A204.1 (cell line): Measurements from ENCODE around the gene PHKA1.
"Not testable (repeated sequence)": the region's sequence is repeated elsewhere in the genome, so short reads cannot be mapped to it uniquely, and the experiment has no call there.

Experiments used
- FAIRE-seq: peaks from 2 replicates; lab custom pipeline; 2012; peaks lifted over from hg19 to GRCh38; lab: Jason Lieb, UNC

PHKA1 gene

DNA sequence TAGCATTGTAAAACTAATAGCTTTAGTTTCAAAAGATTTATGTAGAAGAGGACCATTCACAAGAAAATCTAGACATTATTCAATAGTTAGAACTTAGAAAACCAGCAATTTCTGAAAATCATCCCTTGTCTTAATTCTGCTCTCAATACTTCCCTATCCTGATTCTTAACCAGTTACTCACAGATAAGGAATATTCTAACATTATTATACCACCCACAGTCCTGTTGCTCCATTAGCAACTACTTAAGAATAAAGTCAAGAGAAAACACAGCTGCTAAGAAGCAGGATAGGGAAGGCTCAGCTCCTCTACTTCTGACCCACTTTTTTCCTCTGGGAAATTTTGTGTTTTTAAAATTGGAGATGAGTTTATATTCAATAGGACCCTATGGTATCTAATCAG lies 47.7 kb downstream of the PHKA1 start:
- no peak for FAIRE-seq

- no peak for FAIRE-seq
Observed at GRCh38 chrX:72663737-72664136, 50.4 kb downstream of the PHKA1 start.

- no peak for FAIRE-seq
Observed at GRCh38 chrX:72662020-72662747, 51.9 kb downstream of the PHKA1 start.

- FAIRE-seq: no peak
Observed at GRCh38 chrX:72659723-72660122, 54.4 kb downstream of the PHKA1 start.

GRCh38 chrX:72652082-72652481 lies 62.0 kb downstream of the PHKA1 start:
- FAIRE-seq: no peak

DNA sequence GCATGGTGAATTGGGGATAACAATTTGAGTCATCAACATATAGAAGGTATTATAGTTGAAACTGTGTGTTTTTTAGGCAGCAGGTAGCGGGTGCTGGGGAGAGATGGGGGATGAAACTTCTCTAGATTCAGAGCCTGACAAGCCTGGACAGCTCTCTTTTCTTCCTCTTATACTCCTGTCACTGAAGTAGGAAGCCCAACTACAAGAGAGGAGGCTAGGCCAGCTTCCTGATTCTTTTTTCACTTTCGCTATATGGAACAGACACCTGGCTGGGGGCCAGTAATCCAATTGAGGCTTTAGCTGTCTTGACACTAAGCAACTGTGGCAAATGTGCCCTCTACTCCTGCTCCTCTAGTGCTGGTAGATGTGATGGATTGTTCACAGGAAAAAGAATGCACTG lies 69.2 kb downstream of the PHKA1 start:
- no peak for FAIRE-seq

DNA sequence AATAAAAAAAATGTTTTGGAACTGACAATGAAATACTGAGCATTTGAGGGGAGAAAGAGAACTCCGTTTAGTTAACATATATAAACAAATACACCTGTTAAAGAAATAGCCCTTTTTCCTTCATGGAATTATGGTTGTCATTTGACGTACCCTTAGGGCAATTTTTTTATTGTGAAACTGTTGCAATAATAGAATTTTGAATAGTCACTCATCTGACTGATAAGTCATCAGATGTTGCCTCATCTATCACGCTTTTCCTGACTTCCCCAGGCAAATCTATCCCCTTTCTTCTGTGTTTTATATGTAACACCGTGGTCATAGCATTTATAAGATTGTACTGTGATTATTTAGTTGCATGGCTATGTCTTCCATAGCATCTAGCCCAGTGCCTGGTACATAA lies 72.5 kb downstream of the PHKA1 start:
- no peak for FAIRE-seq

DNA sequence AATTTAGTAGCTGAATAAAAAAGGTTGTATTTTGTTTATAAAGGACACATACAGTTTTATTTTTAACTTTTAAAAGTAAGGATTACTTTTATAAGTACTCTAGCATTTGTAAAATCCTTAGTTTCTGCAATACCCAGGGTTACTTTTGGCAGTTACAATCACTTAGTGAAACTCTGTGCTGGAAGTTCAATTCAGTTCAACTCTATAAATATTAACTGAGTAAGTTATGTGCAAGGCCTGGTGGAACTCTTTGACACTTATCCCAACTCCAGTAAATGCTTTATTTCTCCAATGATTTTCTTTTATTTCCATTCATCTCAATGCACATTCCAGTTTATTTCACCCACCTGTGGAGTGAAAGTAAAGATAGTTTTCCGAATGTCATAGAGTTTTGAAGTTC lies 78.2 kb downstream of the PHKA1 start:
- no peak for FAIRE-seq

GRCh38 chrX:72634331-72634730 lies 79.8 kb downstream of the PHKA1 start:
- no peak for FAIRE-seq

DNA sequence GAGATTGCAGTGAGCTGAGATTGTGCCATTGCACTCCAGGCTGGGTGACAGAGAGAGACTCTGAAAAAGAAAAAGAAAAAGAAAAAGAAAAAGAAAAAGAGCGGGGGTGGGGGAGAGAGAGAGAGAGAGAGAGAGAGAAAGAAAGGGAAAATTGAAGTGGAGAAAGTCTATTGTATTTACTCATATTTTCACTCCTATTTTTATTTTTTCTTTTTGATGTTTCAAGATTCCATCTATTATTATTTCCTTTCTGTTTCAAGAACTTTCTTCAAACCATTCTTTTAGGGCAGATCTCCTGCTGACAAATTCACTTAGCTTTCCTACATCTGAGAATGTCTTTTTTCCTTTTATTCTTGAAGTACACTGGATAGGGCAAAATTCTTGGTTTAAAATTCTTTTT lies 83.9 kb downstream of the PHKA1 start:
- FAIRE-seq: no peak

- FAIRE-seq: no peak
Observed at GRCh38 chrX:72624194-72624593, 89.9 kb downstream of the PHKA1 start.

GRCh38 chrX:72621625-72622485 lies 92.3 kb downstream of the PHKA1 start:
- no peak for FAIRE-seq

GRCh38 chrX:72621163-72621562 lies 92.9 kb downstream of the PHKA1 start:
- FAIRE-seq: no peak

DNA sequence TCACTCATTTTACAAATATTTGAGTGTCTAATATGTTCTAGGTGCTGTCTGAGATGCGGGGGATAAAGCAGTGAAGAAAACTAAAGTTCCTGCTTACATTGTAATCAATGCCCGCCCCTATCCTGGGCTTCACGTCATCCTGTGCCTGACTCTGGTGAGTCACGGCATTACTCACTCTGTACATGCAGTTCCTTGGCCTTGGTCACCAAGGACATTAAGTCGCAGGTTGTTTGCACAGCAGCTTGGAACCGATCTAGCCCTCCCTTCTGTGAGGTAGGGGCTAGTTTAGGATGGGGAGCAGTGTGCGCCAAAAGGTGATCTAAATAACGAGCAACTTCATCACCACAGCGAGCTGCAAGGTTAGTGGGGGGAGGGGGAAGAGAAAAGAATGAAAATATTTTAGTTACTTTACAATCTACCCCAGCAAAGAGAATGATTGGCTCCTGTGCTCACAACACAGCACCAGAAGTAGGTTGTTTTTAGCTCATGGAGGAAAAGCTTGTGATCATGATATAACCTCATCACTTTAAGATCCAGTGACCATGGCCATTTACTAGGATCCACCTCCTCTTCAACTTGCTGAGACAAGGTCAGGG lies 93.5 kb downstream of the PHKA1 start:
- FAIRE-seq: no peak

GRCh38 chrX:72609313-72609712 lies 104.8 kb downstream of the PHKA1 start:
- no peak for FAIRE-seq

- no peak for FAIRE-seq
Observed at GRCh38 chrX:72604705-72605104, 109.4 kb downstream of the PHKA1 start.

DNA sequence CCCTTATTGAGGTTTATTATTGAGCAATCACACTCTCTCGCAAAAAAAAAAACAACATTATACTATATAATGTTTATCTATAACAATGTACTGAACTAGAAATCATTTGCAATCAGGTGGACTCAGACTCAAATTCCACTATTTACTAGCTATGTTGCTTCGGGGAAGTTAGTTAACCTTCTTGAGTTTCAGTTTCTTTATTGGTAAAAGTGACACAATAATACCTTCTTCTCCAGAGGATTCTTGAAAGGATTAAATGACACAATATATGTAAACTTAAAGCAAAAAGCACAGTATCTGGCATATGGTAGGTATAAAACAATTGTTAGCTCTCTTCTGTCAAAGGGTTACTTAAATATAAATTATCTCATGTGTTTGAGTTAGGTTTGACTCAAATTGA lies 110.0 kb downstream of the PHKA1 start:
- no peak for FAIRE-seq

DNA sequence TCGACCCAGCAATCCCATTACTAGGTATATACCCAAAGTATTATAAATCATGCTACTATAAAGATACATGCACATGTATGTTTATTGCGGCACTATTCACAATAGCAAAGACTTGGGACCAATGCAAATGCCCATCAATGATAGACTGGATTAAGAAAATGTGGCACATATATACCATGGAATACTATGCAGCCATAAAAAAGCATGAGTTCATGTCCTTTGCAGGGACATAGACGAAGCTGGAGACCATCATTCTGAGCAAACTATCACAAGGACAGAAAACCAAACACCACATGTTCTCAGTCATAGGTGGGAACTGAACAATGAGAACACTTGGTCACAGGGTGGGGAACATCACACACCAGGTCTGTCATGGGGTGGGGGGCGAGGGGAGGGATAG lies 123.1 kb downstream of the PHKA1 start:
- not testable (repeated sequence) for FAIRE-seq

- no peak for FAIRE-seq
Observed at GRCh38 chrX:72584163-72584562, 129.9 kb downstream of the PHKA1 start.

DNA sequence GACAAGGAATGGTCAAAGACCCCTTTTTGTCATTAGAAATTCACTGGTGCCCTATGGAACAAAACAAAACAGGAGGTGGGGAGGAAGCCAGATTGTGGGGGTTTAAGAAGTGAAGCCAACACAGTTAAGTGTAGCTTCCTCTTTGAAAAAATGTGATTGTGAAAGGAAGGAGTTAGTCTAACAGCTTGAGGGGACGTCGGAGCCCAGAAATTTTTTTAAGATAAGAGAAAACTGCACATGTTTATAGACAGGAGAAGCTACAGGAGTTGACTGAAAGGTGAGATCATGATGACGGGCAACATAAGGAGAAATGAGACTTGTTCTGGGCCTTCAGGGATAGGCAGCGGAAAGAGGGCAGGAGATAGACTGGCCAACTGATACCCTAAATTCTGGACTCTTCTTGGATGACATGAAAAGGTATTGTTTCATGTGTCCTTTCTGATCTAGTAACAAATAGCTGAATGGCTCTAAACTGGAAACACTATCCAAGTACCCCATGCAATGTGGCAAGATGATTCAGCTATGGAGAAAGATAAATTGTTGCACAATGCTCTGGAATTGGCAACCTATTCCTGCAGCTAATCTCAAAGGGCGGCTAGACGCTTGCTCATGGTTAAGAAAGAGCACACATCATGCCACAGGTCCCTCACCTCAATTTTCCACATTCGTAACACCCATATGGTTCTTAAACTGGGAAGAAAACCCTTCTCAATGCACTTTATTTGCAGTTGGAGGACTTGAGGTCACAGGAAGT lies 137.8 kb downstream of the PHKA1 start:
- no peak for FAIRE-seq

- no peak for FAIRE-seq
Observed at GRCh38 chrX:72573158-72573511, 141.0 kb downstream of the PHKA1 start.

DNA sequence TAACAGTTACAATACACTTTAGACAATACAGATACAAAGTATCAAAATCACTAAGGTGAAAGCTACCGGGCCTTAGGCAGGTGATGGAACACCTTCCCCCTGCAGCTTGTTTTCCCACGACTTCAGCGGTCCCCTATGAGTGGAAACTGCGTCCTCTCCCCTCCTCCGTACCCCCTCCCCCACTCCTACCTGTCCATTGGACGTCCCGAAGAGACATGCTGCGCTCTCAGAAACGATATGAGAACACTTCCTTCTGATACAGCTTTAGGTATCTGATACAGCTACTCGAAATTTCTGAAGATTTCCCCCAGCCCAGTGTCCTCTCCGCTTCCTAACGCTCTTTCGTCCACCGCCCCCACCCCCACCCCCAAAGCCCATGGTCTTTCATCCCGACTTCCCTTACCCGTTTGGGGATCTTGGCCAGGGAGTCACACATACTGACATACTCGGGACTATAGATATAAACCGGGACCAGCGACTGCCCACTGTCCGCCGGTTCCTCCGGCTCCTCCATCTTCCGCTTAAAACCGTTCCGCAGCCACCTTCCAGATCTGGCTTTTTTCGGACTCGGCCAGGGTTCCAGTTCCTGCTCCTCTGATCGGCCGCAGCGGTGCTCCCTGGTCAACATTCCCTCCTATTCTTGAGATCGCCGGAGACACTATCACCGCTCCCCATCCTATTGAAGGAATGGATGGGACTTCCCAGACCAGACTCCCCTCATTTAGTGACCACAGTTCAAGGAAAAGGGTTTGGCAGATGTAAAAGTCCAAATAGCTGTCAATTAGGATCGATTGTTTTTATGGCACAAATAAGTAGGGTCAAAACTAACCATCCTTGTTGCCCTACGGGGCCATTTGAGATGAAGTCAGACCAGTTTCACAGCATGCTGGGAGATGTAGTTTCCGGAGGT lies 141.6 kb downstream of the PHKA1 start, which contains the start of gene HDAC8:
TSS of gene HDAC8 (minus strand) at position 596 of the 910 bp plus-strand sequence. CDS start at position 514, 82 bp downstream.
- FAIRE-seq: no peak
